ENCODE results near the gene NTSR1.

The NTSR1 gene

DNA sequence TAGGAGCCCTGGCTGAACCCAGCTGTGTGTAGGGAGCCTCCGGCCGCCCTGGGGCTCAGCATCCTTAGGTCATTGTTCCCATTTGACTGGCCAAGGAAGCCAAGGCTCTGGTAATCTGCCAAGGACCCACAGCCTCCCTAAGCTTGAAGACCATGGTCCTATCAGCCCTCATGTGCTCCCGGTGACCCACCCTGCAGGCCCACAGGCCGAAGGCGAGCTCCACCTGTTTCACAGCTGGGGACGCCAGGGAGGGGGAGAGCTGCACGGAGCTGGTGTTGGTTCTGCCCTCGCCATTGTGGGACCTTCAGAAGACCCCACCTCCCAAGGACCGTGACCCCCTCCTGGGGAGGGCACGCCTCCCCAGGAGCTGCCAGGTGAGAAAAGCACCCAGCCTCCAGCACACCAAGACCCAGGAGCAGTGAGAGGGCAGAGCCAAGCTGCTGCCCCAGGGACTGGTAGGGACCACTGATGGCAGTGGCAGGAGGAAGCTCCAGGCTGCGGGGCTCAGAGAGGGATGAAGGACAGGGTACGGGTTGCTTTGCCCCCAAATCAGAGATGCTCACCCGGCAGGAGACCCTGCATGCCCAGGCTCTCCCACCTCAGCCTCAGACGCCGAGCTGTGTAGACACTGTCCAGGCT lies 56.9 kb downstream of the NTSR1 start:
- no peaks in the 10 kb centered on the region for H3K9me2 ChIP-seq (replicated peaks; ENCODE audit: low read depth, low read length)
- H3K27me3 ChIP-seq (ENCODE audit: insufficient read depth, low read length, poor library complexity, severe bottlenecking), result no peaks in the 10 kb centered on the region
- H3K36me3 ChIP-seq (ENCODE audit: insufficient read depth, low read length), result no peaks in the 10 kb centered on the region
- TF ChIP-seq, protein P1, sequence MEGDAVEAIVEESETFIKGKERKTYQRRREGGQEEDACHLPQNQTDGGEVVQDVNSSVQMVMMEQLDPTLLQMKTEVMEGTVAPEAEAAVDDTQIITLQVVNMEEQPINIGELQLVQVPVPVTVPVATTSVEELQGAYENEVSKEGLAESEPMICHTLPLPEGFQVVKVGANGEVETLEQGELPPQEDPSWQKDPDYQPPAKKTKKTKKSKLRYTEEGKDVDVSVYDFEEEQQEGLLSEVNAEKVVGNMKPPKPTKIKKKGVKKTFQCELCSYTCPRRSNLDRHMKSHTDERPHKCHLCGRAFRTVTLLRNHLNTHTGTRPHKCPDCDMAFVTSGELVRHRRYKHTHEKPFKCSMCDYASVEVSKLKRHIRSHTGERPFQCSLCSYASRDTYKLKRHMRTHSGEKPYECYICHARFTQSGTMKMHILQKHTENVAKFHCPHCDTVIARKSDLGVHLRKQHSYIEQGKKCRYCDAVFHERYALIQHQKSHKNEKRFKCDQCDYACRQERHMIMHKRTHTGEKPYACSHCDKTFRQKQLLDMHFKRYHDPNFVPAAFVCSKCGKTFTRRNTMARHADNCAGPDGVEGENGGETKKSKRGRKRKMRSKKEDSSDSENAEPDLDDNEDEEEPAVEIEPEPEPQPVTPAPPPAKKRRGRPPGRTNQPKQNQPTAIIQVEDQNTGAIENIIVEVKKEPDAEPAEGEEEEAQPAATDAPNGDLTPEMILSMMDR (conservative IDR thresholded peaks at IDR 0.05; ENCODE audit: low read length), result no peak
- no peak for TF ChIP-seq EZH2phosphoT487 (IDR thresholded peaks at IDR 0.05; ENCODE audit: borderline replicate concordance)
- no peaks in the 10 kb centered on the region for H4K20me1 ChIP-seq (ENCODE audit: insufficient read depth, low read length, poor library complexity, severe bottlenecking)
- H3K4me3 ChIP-seq (ENCODE audit: low read length, poor library complexity, severe bottlenecking), result no peak overlapping the region
- H3K9me3 ChIP-seq (ENCODE audit: insufficient read depth, low read depth, low read length), result no peaks in the 10 kb centered on the region
- H2AFZ ChIP-seq (ENCODE audit: low read length), result no peak overlapping the region
- H3K9ac ChIP-seq (ENCODE audit: low read depth, low read length, poor library complexity, severe bottlenecking), result no peak overlapping the region
- H3K4me2 ChIP-seq (ENCODE audit: low read depth, low read length, poor library complexity, severe bottlenecking), result no peak overlapping the region
- H3F3A ChIP-seq (ENCODE audit: low read depth), result no peaks in the 10 kb centered on the region
- H3K79me2 ChIP-seq (ENCODE audit: insufficient read depth, low read length), result no peaks in the 10 kb centered on the region
- no peaks in the 10 kb centered on the region for H3K4me1 ChIP-seq (ENCODE audit: insufficient read depth, low read length, poor library complexity, severe bottlenecking)

GRCh38 chr20:62766071-62766450 lies 57.4 kb downstream of the NTSR1 start:
- Histone ChIP-seq H3K4me2 (ENCODE audit: low read depth, low read length, poor library complexity, severe bottlenecking) (no peak overlapping the region), H3F3A (ENCODE audit: low read depth) (no peaks in the 10 kb centered on the region), H3K4me3 (ENCODE audit: low read length, poor library complexity, severe bottlenecking) (no peak overlapping the region), H3K9me2 (replicated peaks; ENCODE audit: low read depth, low read length) (no peaks in the 10 kb centered on the region), H3K36me3 (ENCODE audit: insufficient read depth, low read length) (no peaks in the 10 kb centered on the region), H3K4me1 (ENCODE audit: insufficient read depth, low read length, poor library complexity, severe bottlenecking) (no peaks in the 10 kb centered on the region), H4K20me1 (ENCODE audit: insufficient read depth, low read length, poor library complexity, severe bottlenecking) (no peaks in the 10 kb centered on the region), H3K9ac (ENCODE audit: low read depth, low read length, poor library complexity, severe bottlenecking) (no peak overlapping the region), H2AFZ (ENCODE audit: low read length) (no peak overlapping the region), H3K9me3 (ENCODE audit: insufficient read depth, low read depth, low read length) (no peaks in the 10 kb centered on the region), H3K79me2 (ENCODE audit: insufficient read depth, low read length) (no peaks in the 10 kb centered on the region), H3K27me3 (ENCODE audit: insufficient read depth, low read length, poor library complexity, severe bottlenecking) (no peaks in the 10 kb centered on the region)
- TF ChIP-seq, protein P1 (conservative IDR thresholded peaks at IDR 0.05; ENCODE audit: low read length), result no peak
- TF ChIP-seq EZH2phosphoT487 (IDR thresholded peaks at IDR 0.05; ENCODE audit: borderline replicate concordance), result no peak

GRCh38 chr20:62766716-62767115 lies 58.1 kb downstream of the NTSR1 start:
- TF ChIP-seq, protein P1 (conservative IDR thresholded peaks at IDR 0.05; ENCODE audit: low read length), result no peak
- TF ChIP-seq EZH2phosphoT487 (IDR thresholded peaks at IDR 0.05; ENCODE audit: borderline replicate concordance), result no peak
- Histone ChIP-seq H3K9me3 (ENCODE audit: insufficient read depth, low read depth, low read length) (no peaks in the 10 kb centered on the region), H3K4me1 (ENCODE audit: insufficient read depth, low read length, poor library complexity, severe bottlenecking) (no peaks in the 10 kb centered on the region), H3F3A (ENCODE audit: low read depth) (no peaks in the 10 kb centered on the region), H2AFZ (ENCODE audit: low read length) (no peak overlapping the region), H3K9me2 (replicated peaks; ENCODE audit: low read depth, low read length) (no peaks in the 10 kb centered on the region), H3K4me2 (ENCODE audit: low read depth, low read length, poor library complexity, severe bottlenecking) (no peak overlapping the region), H3K27me3 (ENCODE audit: insufficient read depth, low read length, poor library complexity, severe bottlenecking) (no peaks in the 10 kb centered on the region), H3K4me3 (ENCODE audit: low read length, poor library complexity, severe bottlenecking) (no peak overlapping the region), H3K36me3 (ENCODE audit: insufficient read depth, low read length) (no peaks in the 10 kb centered on the region), H4K20me1 (ENCODE audit: insufficient read depth, low read length, poor library complexity, severe bottlenecking) (no peaks in the 10 kb centered on the region), H3K9ac (ENCODE audit: low read depth, low read length, poor library complexity, severe bottlenecking) (no peak overlapping the region), H3K79me2 (ENCODE audit: insufficient read depth, low read length) (no peaks in the 10 kb centered on the region)

Measured in Loucy (cell line).